Stimulated activated CD4-positive, alpha-beta T cell treated with anti-CD3 and anti-CD28 coated beads, Interleukin-15, amount 100 ng/mL, for 1 hour (primary cell): Measurements from ENCODE around the gene ZNF681.
"Not testable (repeated sequence)": the region's sequence is repeated elsewhere in the genome, so short reads cannot be mapped to it uniquely, and the experiment has no call there.

Source experiments
- DNase-seq, 2 donors: peaks; one replicate each; pipeline ENCODE4 v3.0.0-alpha.2; 2020; ENCODE audit warnings: low read depth in 1 of 2, low spot score in 1 of 2

Gene ZNF681

DNA sequence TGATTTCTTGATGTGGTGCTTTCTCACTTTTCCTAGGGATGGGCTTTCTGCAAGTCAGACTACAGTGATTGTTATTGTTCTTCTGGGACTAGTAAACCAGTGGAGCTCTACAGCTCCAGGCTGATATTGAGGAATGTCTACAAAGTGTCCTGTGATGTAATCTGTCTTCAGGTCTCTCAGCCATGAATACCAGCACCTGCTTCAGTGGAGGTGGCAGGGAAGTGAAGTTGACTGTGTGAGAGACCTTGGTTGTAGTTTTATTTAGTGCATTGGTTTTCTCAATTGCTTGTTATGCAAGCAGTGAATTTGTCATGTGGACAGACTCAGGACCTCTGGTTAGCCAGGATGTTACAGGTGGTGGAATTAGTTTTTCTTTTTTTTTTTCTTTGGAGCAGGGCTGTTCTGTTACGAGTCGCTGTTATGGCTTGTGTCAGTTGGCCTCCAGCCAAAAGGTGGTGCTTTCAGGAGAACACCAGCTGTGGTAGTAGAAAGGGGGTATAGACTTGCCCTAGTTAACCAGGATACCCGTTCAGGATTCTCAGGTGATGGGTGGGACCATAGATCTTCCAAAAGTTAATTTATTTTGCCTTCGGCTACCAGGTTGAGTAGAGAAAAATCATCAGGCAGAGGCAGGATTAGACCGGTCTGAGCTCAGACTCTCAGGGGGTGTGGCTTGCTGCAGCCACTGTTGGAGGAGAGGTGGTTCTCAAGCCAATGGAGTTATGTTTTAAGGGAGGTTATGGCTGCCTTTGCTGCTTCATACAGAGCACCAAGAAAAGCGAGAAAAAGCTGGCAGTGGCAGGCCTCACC, 59.8 kb downstream of the ZNF681 start:
- DNase-seq: no peak

DNA sequence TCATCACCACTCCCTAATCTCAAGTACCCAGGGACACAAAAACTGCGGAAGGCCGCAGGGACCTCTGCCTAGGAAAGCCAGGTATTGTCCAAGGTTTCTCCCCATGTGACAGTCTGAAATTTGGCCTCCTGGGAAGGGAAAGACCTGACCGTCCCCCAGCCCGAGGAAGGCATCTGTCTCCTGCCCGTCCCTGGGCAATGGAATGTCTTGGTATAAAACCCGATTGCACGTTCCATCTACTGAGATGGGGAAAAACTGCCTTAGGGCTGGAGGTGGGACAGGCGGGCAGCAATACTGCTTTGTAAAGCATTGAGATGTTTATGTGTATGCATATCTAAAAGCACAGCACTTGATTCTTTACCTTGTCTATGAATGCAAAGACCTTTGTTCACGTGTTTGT, 65.8 kb downstream of the ZNF681 start:
- not testable (repeated sequence) for DNase-seq
